ENCODE measurements around the gene BSND.

- TF ChIP-seq GATA2 (IDR thresholded peaks at IDR 0.05; ENCODE audit: low read depth, low read length) (no peak), GATA3 (IDR thresholded peaks at IDR 0.05; ENCODE audit: low read depth, low read length) (no peak)
Observed at GRCh38 chr1:54985556-54985955, 13.2 kb upstream of the BSND start.

All from SH-SY5Y (cell line).